ENCODE measurements around the gene CSDE1.

CSDE1 gene

GRCh38 chr1:114700036-114700600 is 57.7 kb downstream of the CSDE1 start:
- no peak for DNase-seq

GRCh38 chr1:114696810-114697209 is 61.0 kb downstream of the CSDE1 start:
- DNase-seq: no peak

GRCh38 chr1:114695430-114696058 is 62.2 kb downstream of the CSDE1 start, which contains the start of gene AMPD1:
TSS of gene AMPD1 (minus strand) at chr1:114695546. CDS start at chr1:114695471, 75 bp downstream.
- no peak for DNase-seq

- DNase-seq: no peak
These were observed 63.1 kb downstream of the CSDE1 start for GRCh38 chr1:114694540-114695310.

- DNase-seq: no peak
These were observed 64.8 kb downstream of the CSDE1 start for GRCh38 chr1:114692947-114693346.

- DNase-seq: no peak
These were observed 66.7 kb downstream of the CSDE1 start for GRCh38 chr1:114691061-114691460.

GRCh38 chr1:114690148-114690547 is 67.6 kb downstream of the CSDE1 start:
- no peak for DNase-seq

DNA sequence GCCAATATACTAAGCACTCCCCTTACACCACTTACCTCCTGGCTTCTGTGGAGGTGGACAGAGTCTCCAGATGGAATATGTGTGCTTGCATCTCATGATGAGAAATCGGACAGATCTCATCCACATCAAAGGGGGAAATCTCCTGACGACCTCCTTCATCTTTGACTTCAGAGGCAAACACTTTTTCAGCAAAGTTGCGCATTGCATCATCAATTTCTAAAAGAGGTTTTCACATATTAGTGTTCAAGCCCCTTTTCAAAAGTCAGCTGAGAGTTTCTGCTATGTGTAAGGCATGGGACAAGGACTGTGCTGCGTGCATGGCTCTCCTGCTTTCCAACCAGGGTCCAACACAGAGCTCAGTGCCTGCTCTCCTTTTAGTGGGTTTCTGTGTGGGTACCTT is 69.3 kb downstream of the CSDE1 start:
- no peak for DNase-seq

DNA sequence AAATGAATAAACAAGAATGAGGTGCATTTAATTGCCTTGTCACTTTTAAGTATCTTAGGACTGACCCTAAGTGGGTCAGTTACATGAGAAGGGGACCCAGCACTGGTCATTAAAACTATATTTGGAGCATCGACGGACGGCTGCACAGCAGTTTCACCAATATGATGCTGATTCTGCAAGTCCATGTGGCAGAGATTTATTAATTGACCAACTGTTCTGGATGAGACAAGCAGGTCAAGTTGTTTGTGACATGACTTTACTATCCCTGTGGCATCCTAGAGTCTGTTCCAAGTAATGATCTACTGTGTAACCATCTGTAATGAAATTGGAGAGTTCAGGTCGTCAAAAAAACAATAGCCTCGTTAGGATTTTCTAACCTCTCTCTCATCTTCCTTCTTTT is 71.9 kb downstream of the CSDE1 start:
- no peak for DNase-seq

DNA sequence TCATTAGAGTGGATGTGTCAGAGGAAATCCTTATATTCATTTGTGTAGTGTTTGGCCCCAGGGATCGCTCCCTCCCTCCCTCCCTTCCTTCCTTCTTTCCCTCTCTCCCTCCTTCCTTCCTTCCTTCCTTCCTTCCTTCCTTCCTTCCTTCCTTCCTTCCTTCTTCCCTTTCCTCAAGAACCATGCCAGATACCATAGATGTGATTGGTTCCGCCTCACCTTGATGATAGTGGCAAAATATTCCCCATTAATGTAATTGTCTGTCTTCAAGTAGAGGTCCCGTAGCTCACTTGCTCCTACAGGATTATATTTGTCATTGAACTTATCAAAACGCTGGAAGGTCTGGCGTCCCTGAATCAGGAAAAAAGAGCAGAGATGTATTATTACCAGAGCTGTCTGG is 80.1 kb downstream of the CSDE1 start:
- DNase-seq: no peak

- DNase-seq: no peak
These were observed 81.7 kb downstream of the CSDE1 start for GRCh38 chr1:114676115-114676514.

DNA sequence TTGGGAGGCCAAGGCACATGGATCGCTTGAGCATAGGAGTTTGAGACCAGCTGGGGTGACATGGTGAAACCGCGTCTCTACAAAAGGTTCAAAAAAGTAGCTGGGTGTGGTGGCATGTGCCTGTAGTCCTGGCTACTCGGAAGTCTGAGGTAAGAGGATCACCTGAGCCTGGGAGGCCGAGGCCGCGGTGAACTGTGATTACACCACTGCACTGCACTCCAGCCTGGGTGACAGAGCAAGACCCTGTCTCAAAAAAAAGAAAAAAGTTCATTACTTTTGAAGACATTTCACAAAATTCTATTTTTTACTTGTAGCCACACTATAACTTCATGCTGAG is 85.9 kb downstream of the CSDE1 start:
- no peak for DNase-seq

GRCh38 chr1:114671011-114671938 is 86.5 kb downstream of the CSDE1 start:
- DNase-seq: no peak

GRCh38 chr1:114670083-114671010 is 87.4 kb downstream of the CSDE1 start:
- no peak for DNase-seq

GRCh38 chr1:114669562-114670082 is 88.2 kb downstream of the CSDE1 start, which contains the start of gene DENND2C:
TSS of gene DENND2C (minus strand) at chr1:114670049. CDS start at chr1:114625984, 44,065 bp downstream.
- DNase-seq: no peak

- DNase-seq: no peak
These were observed 88.8 kb downstream of the CSDE1 start for GRCh38 chr1:114668784-114669561.

DNA sequence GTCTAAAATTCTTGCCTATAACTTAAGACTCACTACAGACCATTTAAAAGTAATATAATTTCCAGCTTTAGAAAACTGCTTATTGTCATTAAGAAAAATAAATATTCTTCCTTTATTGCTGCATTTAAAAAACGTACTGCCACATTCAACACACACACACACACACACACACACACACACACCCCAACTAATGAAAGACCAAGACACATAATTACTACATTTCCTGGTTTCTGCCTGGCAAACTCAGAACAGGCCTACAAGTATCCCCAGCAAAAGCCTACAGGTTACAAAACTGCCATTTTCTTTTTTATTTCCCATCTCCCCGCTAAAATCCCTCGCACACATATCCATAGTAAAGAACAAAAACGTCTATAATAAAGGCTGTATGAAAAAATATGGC is 89.4 kb downstream of the CSDE1 start:
- DNase-seq: no peak

- DNase-seq: no peak
These were observed 90.8 kb downstream of the CSDE1 start for GRCh38 chr1:114666954-114667353.
